ENCODE data around the gene NCEH1. TPM values are rescaled to one million over a fixed set of nuclear protein-coding genes. Genes with fewer than 3 reads are reported as not detected.

NCEH1 gene
- total RNA-seq, 1 donor from 2014 or later, result 15.1 TPM

DNA sequence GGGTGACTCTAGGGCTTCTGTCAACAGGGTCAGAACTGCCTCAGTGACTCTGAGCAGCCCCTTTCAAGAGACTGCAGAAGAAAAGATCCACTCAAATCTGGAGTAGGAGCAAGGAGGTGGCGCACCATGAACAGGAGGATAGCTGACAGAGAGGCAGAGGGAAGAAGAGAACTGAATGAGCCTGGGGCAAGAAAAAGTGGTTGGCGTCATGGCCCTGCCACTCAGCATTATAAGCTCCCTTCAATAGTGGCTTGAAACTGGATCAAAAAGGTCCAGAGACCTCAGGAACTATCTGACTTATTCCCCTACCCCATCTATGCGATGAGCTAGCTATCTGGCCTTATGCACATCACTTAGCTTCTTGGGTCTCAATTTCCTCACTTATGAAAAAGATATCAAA lies 66.6 kb downstream of the NCEH1 start:
- DNase-seq (ENCODE audit: low spot score), result no peak

DNA sequence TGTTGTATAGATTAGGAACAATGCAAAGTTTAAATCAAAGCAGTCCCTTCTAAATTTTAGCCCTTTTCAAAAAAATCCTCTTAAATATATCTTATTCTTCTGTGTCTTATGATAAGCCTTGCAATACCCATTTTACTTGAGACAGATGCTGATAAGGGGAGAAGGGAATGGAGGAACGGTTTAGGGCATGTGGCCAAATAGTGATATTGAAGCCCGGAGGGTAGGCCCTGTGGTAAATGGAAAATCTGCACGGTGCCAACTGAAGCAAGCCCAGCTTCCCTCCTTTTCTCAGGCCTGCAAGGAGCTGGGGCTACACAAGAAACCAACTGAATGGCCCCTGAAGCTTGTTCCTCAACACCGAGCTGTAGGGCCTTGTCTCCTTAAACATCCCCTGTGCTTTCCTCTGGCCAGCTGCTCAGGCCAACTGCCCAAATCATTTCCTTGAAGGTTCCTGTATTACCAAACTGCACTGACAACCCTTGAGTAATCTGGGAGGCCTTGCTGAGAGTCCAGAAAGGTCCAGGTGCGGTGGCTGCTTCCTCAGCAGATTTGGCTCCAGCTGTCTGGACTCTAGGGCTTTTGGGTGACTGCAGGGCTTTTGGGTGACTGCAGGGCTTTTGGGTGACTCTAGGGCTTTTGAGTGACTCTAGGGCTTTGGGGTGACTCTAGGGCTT lies 67.2 kb downstream of the NCEH1 start:
- no peak for DNase-seq (ENCODE audit: low spot score)

DNA sequence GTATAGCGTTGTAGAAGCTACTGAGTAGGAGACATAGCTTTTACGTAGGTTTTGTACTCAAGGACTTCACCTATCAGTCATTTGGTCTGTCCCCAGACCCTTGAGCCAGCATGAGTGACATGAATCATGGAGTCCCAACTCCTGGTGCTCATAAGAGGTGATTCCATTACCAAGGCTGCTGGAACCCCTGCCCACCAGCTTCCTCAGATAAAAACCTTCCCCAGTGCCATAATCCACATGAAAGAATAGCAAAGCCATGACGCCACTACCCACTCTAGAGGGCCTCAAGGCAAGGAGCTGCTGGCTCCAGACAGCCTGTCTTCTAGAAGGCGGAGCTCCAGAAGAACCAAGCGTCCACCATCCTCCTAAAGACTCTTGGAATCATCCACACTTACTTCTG lies 69.6 kb downstream of the NCEH1 start:
- DNase-seq (ENCODE audit: low spot score), result no peak

DNA sequence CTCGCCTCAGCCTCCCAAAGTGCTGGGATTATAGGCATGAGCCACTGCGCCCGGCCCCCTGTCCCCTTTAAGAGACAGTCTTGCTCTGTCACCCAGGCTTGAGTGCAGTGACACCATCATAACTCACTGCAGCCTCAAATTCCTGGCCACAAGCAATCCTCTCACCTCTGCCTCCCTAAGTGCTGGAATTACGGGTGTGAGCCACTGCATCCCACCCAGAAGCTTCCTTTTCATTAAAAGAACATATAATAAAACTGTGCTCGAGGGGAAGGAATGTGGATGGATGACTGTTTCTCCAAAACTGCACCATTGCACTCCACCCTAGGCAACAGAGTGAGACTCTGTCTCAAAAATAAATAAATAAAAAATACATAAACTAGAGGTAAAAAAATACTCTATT lies 70.1 kb downstream of the NCEH1 start:
- DNase-seq (ENCODE audit: low spot score), result no peak

DNA sequence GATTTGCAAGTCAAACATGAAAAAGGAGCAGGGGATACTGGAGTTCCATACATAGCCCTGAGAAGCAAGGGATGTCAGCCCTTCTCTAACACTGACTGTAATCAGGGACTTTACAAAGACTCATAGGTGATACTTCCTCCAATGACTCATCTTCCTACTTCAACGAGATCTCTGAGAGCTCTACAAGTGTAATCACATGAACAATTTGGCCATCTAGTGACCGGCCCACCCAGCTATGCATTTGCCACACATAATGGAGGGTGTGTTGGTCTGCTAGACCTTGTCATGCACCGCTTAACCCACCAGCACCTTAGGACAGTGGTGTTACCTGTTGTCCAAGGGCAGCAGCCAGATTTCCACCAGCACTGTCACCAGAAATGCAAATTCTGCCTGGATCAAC lies 75.3 kb downstream of the NCEH1 start:
- no peak for DNase-seq (ENCODE audit: low spot score)

DNA sequence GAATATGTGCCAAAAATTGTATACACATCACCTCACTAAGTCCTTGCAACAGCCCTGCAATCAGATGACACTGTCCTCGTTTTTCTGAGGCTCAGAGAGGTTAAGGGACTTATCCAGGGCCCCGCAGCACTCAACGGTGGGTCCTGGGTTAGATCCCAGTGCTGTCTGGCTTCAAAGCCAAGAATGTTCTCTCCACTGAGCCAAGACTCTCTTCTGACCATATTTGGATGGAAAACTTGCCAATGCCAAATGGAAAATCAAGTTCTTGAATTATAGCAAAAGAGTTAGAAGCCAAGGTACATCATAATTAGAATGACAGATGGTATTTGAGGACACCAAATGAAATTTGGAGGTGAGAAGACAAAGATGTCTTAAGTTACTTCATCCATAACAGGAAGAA lies 75.9 kb downstream of the NCEH1 start:
- no peak for DNase-seq (ENCODE audit: low spot score)

DNA sequence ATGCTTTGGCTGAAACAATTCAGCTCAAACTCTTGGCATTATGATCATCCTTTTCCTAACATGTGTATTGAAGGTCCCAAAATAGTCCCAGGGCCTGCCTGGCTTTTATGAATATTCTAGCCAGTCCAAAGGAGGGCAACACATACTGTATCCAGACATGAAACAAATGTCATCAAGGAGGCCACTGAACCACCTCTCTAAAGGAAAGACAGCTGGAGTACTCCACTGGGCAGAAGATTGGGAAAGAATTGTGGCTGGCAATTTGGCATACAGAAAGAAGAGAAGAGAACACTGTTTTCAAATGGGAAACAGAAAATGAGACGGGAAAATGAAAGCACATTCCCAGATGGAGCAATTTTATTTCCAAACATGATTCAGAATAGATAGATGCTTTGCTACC lies 80.6 kb downstream of the NCEH1 start:
- no peak for DNase-seq (ENCODE audit: low spot score)

DNA sequence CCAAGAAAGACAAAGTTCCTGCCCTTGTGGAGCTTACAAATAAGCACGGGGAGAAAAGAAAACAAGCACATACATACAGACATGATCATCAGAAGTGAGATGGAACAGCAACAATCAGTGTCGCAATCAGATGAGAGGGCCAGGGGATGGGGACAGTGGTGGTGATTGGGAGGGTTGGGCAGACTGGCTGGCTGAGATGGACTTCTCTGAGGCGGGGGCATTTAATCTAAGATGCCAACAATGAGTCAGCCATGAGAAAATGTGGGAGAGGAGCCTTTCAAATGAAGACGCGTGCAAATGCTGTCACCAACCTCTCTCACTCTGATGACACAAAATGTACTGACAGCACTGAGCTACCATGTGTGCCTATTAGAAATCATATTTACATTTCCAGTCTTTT lies 81.4 kb downstream of the NCEH1 start:
- DNase-seq (ENCODE audit: low spot score), result no peak

DNA sequence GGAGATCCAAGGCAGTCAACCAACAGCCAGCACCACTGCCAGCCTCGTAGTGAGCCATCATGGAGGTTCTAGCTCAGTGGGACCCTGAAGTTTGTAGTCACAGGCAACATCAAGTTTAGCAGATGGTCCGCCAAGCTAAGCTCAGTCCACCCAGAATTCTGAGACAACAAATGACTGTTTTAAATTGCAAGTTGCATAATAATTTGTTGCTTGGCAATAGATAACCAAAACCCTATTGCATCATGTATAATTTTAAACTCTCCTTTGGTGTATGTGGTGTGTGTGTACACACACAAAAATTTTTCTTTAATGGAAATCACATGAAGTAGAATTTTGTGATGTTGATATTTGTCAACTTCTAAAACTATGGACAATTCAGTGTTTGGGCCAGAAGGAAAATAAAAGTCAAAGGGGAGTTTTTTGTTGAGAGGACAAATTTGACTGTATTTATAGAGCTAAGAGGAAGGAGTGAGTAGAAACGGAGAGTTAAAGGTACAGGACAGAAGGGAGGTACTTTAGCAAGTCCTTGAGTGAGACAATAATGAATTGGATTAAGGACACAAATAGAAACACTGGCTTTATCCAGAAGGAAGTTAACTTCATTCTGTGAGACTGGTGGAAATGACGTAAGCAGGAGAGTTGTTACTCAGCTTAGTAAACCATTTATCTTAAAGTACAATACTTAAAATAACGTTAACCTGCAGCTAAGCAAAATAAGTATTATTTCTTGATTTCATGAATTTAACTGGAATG lies 83.6 kb downstream of the NCEH1 start:
- no peak for DNase-seq (ENCODE audit: low spot score)

DNA sequence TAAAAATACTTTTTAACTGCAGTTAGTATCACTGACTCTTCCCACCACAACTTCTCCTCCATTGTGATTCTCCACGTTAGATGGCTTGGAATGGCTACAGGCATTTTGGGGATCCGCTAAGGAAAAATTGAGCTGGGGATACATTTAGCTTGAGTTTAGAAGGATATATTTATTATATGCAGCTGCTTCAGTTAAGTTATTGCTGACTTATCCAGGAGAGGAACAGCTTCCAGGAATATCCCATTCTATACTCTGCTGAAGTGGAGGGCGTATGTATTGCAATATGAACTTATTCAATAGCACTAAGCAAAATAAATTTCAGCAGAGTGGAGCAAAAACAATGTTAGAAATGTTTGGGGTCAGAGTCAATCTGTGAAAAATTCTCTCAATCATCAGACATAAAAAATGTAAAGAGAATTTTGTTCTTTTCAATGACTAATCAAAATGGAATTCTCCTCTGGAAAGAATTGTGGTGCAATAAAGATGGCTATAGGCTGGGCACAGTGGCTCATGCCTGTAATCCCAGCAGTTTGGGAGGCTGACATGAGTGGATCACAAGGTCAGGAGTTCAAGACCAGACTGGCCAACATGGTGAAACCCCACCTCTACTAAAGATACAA lies 84.7 kb downstream of the NCEH1 start:
- DNase-seq (ENCODE audit: low spot score), result no peak

DNA sequence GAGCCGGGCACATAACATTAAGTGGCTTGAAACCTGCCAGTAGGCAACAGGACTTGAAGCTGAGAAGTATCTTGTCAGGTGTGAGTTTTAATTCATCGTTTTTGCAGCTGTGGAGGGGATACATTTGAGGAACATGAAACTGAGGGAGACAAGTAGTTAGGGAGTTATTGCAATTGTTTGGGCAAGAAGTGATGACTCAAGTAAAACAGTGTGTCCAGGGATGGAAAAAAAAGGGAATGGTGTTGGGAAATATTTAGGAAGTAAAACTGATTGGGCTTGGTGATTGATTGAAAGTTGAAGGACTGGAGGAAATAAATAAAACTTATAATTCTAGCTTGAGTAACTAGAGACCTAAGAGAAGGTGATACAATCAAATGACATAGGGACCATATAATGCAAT lies 85.5 kb downstream of the NCEH1 start:
- DNase-seq (ENCODE audit: low spot score), result no peak

DNA sequence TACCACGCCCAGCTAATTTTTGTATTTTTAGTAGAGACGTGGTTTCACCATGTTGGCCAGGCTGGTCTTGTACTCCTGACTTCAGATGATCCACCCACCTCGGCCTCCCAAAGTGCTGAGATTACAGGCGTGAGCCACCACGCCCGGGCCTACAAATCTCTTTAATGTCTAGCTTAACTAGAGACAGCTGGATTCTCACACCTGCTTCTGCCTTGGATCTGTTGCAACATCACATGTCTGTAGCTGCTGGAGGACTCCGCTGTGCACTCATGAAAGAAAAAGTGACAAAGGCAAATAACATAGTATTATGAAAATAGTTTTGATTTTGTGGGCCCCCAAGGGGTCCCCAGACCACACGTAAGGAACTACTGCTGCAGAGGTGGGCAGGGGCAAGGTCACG lies 85.9 kb downstream of the NCEH1 start:
- DNase-seq (ENCODE audit: low spot score), result no peak

DNA sequence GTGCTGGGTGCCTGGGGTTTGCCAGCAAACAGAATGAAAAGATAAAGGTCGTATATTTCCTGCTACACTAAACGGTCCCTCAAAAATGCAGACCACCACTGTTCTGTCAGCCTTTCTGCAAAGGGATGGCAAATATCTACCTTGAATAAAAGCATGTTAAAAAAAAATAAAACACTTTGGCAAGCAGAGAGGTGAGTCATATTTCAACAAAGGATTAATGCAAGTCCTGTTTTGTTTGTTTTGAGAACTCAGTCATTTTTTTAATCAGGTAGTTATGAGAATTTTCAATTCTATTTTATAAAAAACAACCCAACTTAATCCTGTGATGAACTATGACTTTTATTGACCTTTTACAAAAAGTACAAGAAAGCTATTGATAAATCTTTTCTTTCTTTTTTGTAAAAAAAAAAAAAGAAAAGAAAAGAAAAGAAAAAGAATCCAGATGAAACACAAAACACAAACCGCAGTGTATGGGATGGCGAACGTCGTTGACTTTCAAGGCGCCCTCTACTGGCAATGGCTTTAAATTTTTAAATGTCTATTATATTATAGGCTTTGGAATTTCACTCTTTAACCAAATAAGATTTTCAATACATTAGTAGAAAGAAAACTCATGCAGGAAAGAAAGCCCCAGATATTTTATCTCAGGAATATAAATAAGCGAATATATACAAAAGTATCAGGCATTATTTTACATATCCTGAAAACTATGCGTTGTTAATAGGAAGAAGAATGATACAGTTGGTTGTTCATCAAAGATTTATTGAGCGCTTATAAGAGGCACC lies 87.8 kb downstream of the NCEH1 start:
- DNase-seq (ENCODE audit: low spot score), result no peak

DNA sequence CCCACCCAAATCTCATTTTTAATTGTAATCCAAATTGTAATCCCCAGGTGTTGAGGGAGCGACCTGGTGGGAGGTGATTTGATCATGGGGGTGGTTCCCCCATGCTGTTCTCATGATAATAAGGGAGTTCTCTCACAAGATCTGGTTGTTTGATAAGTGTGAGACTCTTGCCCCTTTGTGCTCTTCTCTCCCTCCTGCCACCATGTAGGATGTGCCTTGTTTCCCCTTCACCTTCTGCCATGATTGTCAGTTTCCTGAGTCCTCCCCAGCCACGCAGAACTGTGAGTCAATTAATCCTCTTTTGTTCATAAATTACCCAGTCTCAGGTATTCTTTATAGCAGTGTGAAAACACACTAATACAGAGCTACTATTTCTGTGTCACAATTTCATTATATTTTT lies 88.7 kb downstream of the NCEH1 start:
- no peak for DNase-seq (ENCODE audit: low spot score)

DNA sequence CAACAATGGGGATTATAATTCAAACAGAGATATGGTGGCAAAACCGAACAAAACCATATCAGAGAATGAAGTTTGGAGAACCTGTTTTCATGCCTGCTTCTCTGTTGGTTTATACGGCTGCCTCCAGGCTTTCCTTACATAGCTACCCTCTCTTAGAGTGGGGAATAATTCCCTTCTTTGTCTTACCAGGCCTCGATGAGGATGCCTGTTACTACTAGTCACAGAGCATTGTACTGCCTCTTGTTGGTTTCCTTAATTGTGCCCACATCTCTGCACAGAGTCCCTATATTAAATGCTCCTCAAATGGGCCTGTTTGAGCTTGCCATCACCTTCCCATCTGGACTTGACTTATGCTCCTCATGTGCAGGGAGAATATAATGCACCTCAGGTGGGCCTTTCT lies 92.9 kb downstream of the NCEH1 start:
- DNase-seq (ENCODE audit: low spot score), result no peak

DNA sequence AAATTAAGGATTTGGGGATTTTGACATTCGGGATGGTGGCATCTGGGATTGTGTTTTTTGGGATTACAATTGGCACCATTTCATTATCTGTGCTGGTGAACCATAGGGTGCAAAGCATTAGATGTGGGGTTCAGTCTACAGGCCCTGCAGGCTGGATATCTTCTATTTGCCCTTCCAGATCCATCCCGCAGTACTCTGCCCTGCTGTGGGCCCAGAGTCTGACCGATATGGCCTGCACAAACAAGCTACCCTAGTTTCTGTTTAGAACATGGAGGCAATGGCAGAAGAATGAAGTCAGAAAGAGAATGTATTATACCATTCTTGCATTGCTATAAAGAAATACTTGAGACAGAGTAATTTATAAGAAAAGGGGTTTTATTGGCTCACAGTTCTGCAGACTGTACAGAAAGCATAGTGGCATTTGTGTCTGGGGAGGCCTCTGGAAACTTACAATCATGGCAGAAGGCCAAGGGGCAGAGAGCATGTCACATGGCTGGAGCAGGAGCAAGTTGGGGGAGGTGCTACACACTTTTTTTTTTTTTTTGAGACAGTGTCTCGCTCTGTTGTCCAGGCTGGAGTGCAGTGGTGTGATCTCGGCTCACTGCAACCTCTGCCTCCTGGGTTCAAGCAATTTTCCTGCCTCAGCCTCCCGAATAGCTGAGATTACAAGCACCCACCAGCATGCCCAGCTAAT lies 93.7 kb downstream of the NCEH1 start:
- DNase-seq (ENCODE audit: low spot score), result no peak

DNA sequence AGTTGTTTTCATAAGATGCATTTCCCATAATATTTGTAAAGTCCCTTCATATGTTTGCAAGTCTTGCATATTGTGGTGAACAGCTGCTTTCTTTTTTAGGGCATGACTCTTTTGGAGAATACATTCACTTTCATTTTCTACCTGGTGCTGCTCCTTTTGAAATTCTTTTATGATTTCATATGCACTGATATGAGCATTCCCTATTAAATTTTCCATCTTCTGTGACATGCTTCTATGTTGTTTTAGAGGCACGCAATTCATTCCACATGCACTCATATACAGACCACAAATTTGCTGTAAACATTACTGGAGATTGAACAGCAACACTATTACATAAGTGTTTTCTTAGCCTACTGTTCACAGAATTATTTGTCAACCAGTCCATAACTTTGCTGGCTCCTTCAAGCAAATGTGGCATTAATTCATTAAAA lies 94.8 kb downstream of the NCEH1 start:
- DNase-seq (ENCODE audit: low spot score), result no peak

DNA sequence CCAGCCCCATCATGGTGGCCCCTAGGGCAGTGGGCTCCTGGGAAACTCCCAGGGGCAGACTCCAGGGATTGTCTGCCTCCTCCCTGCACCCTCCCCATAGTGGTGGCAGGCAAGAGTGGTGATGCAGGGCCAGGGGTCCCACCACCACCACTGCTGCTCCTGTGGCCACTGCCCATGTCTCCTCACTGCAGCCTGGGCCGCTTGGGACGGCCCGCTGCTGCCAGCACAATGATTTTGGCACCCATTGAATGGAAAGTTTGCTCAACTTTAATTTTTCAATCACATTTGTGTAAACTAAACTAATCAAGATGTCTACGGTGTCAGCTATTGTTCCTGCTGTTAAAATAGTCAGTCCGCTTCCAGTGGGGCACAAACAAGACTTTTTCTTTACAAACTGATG lies 95.6 kb downstream of the NCEH1 start:
- DNase-seq (ENCODE audit: low spot score), result no peak

DNA sequence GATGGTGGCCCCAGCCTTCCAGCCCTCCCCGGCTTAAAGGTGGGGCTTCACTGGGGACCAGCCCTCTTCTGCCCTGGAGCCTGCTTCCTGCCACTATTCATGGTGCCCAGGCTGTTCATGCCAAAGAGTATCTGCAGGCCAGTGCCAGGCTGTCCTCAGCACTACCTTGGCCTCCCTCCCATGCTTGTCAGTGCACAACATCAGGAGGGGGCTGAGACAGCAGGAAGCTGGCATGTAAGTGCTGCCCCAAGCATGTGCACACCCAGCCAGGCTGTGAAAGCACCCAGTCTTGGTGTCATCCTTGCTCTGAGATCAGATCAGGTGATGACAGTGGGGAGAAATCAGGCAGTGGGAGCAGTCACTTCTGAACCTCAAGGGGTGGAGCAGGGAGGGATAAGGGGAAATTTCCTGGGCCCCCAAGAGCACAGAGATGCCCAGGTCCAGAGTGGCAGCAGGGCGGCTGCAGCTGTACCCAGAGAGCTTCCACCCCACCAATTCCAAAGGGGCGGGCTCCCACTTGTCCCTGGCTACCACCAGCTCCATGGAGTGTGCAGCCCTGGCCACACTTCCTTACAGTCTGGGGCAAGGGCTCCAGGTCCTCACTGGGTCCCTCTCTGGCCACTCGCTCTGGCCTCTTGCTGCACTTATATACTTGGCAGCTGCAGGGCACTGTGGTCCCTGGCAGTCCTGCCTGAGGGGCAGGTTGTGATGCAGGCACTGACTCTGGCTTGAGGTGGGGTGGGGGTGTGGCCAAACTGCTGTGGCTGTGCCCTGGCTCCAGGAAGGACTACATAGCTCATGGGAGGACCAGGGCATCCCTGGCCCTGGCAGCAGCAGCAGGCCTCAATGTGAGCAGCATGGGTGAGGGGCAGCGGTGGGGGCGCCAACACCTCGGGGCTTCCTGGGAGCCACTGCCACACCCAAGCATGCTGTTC lies 96.3 kb downstream of the NCEH1 start:
- DNase-seq (ENCODE audit: low spot score), result no peak

DNA sequence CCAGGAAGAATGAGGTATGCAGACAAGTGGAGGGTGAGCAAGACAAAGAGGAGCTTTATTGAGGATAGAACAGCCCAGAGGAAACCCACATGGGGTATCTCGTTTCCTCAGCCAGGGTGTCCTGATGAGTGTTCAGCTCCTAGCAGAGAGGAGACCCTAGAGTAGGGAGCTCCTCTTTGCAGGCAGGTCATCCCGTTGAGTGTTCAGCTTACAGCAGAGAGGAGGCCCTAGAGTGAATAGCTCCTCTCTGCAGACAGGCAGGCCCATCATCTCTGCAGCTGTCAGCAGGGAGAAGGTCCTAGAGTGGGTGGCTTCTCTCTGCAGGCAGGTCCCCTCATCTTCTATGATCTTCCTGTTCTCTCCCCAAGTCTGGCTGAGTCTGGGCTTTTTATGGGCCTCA lies 97.0 kb downstream of the NCEH1 start:
- DNase-seq (ENCODE audit: low spot score), result no peak
